SK-N-SH treated with all-trans-retinoic acid at 6 μM for 48 hours (cell line): ENCODE measurements around the gene ZNF490.

Experiments
- ATAC-seq: fragments of 200-7000 bp; cut with Tn5 transposase; 3 replicates; pipeline ENCODE4 v1.9.1; 2020; ENCODE audit warnings: mild to moderate bottlenecking, moderate library complexity
- ARNTL ChIP-seq: fragments of 450-650 bp; formaldehyde crosslinking; IDR thresholded peaks from 2 replicates; pipeline ENCODE4 v1.5.0; 2020; ENCODE audit warnings: low read depth, mild to moderate bottlenecking, moderate library complexity, borderline replicate concordance
- CSDC2 ChIP-seq: fragments of 250-450 bp; sonication (Bioruptor Pico); IDR thresholded peaks from 2 replicates; pipeline ENCODE4 v1.5.0; 2020; ENCODE audit warnings: mild to moderate bottlenecking, moderate library complexity
- ESRRG ChIP-seq: fragments of 250-450 bp; sonication (Bioruptor Pico); IDR thresholded peaks from 2 replicates; pipeline ENCODE4 v1.6.1; 2021; ENCODE audit warnings: mild to moderate bottlenecking
- GLIS3 ChIP-seq: fragments of 250-450 bp; sonication (Bioruptor Pico); IDR thresholded peaks from 2 replicates; pipeline ENCODE4 v1.5.0; 2020; ENCODE audit warnings: mild to moderate bottlenecking, moderate library complexity
- ISL1 ChIP-seq: fragments of 250-450 bp; sonication (Bioruptor Pico); IDR thresholded peaks from 2 replicates; pipeline ENCODE4 v2.1.2; 2022; ENCODE audit warnings: mild to moderate bottlenecking, moderate library complexity
- OSR1 ChIP-seq: fragments of 250-450 bp; sonication (Bioruptor Pico); IDR thresholded peaks from 2 replicates; pipeline ENCODE4 v1.8.0; 2022; ENCODE audit warnings: moderate library complexity, mild to moderate bottlenecking, inconsistent platforms
- PPARA ChIP-seq: fragments of 250-450 bp; sonication (Bioruptor Pico); IDR thresholded peaks from 2 replicates; pipeline ENCODE4 v1.5.0; 2020; ENCODE audit warnings: mild to moderate bottlenecking, borderline replicate concordance
- SNAI2 ChIP-seq: fragments of 250-450 bp; sonication (Bioruptor Pico); IDR thresholded peaks from 2 replicates; pipeline ENCODE4 v1.5.0; 2020; ENCODE audit warnings: mild to moderate bottlenecking, moderate library complexity
- TOX ChIP-seq: fragments of 250-450 bp; sonication (Bioruptor Pico); IDR thresholded peaks from 2 replicates; pipeline ENCODE4 v1.8.0; 2021; ENCODE audit warnings: mild to moderate bottlenecking, moderate library complexity, borderline replicate concordance
- ZC3H10 ChIP-seq: fragments of 250-450 bp; sonication (Bioruptor Pico); IDR thresholded peaks from 2 replicates; pipeline ENCODE4 v1.5.1; 2021; ENCODE audit warnings: mild to moderate bottlenecking, moderate library complexity
- ZFP3 ChIP-seq: fragments of 250-450 bp; sonication (Bioruptor Pico); IDR thresholded peaks from 2 replicates; pipeline ENCODE4 v1.5.0; 2020; ENCODE audit warnings: mild to moderate bottlenecking, moderate library complexity
- ZFP30 ChIP-seq: fragments of 450-650 bp; formaldehyde crosslinking; IDR thresholded peaks from 2 replicates; pipeline ENCODE4 v1.5.0; 2022; ENCODE audit warnings: mild to moderate bottlenecking, moderate library complexity
- ZNF565 ChIP-seq: fragments of 450-650 bp; formaldehyde crosslinking; conservative IDR thresholded peaks from 2 replicates; pipeline ENCODE4 v1.5.0; 2020; ENCODE audit warnings: low read depth, mild to moderate bottlenecking, moderate library complexity
- ZNF70 ChIP-seq: fragments of 450-650 bp; formaldehyde crosslinking; IDR thresholded peaks from 2 replicates; pipeline ENCODE4 v1.5.0; 2020; ENCODE audit warnings: mild to moderate bottlenecking, moderate library complexity
- TF ChIP-seq, protein P1 (sequence below): fragments of 250-450 bp; sonication (Bioruptor Pico); IDR thresholded peaks from 2 replicates; pipeline ENCODE4 v1.8.0; 2020; ENCODE audit warnings: mild to moderate bottlenecking, moderate library complexity, borderline replicate concordance
- TF ChIP-seq, protein P2 (sequence below): fragments of 250-450 bp; sonication (Bioruptor Pico); IDR thresholded peaks from 2 replicates; pipeline ENCODE4 v1.5.1; 2021; ENCODE audit warnings: mild to moderate bottlenecking, moderate library complexity
- TF ChIP-seq, protein P3 (sequence below): fragments of 250-450 bp; sonication (Bioruptor Pico); IDR thresholded peaks from 2 replicates; pipeline ENCODE4 v1.5.1; 2020; ENCODE audit warnings: low read depth, mild to moderate bottlenecking, moderate library complexity
- TF ChIP-seq, protein P4 (sequence below): fragments of 250-450 bp; sonication (Bioruptor Pico); IDR thresholded peaks from 2 replicates; pipeline ENCODE4 v1.8.0; 2021; ENCODE audit warnings: low read depth, mild to moderate bottlenecking, moderate library complexity, borderline replicate concordance
- TF ChIP-seq, protein P5 (sequence below): fragments of 250-450 bp; sonication (Bioruptor Pico); IDR thresholded peaks from 2 replicates; pipeline ENCODE4 v1.5.0; 2020; ENCODE audit warnings: mild to moderate bottlenecking, moderate library complexity

The ZNF490 gene

DNA sequence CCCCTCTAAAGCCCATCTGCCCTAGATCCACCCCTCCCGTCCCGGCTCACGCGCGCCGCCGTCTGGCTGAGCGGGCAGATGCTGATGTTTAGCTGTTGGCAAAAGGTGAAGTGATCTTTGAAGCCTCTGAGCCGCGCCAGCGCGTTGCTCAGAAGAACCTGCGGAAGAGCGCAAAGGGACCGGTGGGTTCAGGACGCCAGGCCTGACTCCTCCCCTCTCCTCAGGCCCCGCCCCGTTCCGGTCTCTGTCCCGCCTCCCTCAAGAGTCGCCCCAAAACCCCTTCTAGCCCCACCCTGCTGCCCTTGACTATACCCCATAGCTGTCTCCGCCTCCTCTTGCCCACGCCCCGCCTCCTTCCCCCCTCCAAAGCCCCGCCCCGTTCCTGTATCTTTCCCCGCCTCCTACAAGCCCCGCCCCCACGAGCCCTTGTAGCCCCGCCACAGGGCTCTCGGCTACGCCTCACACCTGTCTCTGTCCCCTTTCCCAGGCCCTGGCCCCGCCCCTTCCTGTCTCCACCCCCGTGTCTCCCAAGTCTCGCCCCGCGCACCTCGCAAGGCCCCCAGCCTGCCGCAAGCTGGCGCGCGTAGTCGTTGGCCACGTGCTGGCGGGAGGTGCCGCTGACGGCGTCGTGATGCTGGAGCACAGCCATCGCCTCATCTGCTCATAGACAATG is 46.4 kb upstream of the ZNF490 start:
- no peak for TF ChIP-seq ZFP30 (CRISPR knock-in tag)
- no peak for TF ChIP-seq ARNTL (CRISPR knock-in tag)
- TF ChIP-seq, protein P1, sequence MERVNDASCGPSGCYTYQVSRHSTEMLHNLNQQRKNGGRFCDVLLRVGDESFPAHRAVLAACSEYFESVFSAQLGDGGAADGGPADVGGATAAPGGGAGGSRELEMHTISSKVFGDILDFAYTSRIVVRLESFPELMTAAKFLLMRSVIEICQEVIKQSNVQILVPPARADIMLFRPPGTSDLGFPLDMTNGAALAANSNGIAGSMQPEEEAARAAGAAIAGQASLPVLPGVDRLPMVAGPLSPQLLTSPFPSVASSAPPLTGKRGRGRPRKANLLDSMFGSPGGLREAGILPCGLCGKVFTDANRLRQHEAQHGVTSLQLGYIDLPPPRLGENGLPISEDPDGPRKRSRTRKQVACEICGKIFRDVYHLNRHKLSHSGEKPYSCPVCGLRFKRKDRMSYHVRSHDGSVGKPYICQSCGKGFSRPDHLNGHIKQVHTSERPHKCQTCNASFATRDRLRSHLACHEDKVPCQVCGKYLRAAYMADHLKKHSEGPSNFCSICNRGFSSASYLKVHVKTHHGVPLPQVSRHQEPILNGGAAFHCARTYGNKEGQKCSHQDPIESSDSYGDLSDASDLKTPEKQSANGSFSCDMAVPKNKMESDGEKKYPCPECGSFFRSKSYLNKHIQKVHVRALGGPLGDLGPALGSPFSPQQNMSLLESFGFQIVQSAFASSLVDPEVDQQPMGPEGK (CRISPR knock-in tag): no peak
- no peak for TF ChIP-seq SNAI2
- TF ChIP-seq ZC3H10 (CRISPR knock-in tag): no peak
- TF ChIP-seq, protein P2, sequence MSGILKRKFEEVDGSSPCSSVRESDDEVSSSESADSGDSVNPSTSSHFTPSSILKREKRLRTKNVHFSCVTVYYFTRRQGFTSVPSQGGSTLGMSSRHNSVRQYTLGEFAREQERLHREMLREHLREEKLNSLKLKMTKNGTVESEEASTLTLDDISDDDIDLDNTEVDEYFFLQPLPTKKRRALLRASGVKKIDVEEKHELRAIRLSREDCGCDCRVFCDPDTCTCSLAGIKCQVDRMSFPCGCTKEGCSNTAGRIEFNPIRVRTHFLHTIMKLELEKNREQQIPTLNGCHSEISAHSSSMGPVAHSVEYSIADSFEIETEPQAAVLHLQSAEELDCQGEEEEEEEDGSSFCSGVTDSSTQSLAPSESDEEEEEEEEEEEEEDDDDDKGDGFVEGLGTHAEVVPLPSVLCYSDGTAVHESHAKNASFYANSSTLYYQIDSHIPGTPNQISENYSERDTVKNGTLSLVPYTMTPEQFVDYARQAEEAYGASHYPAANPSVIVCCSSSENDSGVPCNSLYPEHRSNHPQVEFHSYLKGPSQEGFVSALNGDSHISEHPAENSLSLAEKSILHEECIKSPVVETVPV (CRISPR knock-in tag): no peak
- no peak for ATAC-seq

DNA sequence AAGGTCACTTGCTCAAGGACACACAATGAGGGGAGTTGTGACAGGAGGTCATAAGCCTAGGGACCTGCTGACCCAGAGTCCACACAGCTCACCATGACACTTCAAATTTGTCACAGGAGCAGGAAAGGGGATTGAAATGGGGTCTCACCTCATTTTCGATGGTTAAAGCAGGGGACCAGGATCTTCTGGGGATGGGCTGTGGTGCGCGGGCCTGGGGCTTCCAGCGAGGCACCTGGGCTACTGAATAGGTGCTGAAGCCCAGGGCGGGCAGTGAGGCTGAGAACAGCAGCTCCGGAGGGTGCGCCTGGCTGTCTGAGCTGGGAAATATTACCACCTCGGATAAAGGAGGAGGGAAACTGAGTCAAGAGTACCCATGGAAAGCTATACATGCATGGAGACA is 44.9 kb upstream of the ZNF490 start:
- ATAC-seq: no peak
- no peak for TF ChIP-seq PPARA (CRISPR knock-in tag)
- no peak for TF ChIP-seq OSR1

DNA sequence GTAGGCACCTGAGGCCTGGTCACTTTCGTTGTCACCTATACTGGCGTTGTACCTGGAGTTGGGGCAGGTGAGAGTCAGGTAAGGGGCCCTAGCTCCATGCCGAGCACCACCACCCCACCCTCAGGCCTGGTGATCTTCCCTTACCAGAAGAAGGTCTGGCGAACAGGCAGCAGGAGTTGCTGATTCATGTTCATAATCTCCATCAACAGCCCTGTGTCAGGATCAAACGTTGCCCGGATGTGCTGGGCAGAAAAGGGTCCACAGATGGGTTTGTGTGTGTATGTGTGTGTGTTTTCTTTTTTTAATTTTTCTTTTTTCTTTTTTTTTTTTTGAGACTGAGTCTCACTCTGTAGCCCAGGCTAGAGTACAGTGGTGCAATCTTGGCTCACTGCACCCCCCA is 41.6 kb upstream of the ZNF490 start:
- no peak for ATAC-seq
- TF ChIP-seq ZNF565 (CRISPR knock-in tag): no peak
- TF ChIP-seq, protein P3, sequence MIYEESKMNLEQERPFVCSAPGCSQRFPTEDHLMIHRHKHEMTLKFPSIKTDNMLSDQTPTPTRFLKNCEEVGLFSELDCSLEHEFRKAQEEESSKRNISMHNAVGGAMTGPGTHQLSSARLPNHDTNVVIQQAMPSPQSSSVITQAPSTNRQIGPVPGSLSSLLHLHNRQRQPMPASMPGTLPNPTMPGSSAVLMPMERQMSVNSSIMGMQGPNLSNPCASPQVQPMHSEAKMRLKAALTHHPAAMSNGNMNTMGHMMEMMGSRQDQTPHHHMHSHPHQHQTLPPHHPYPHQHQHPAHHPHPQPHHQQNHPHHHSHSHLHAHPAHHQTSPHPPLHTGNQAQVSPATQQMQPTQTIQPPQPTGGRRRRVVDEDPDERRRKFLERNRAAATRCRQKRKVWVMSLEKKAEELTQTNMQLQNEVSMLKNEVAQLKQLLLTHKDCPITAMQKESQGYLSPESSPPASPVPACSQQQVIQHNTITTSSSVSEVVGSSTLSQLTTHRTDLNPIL: no peak
- no peak for TF ChIP-seq SNAI2
- TF ChIP-seq GLIS3 (CRISPR knock-in tag): no peak
- no peak for TF ChIP-seq ISL1 (CRISPR knock-in tag)
- TF ChIP-seq OSR1: no peak
- no peak for TF ChIP-seq ESRRG
- no peak for TF ChIP-seq ARNTL (CRISPR knock-in tag)
- no peak for TF ChIP-seq ZC3H10 (CRISPR knock-in tag)
- TF ChIP-seq TOX: no peak
- TF ChIP-seq ZFP3: no peak
- TF ChIP-seq CSDC2 (CRISPR knock-in tag): no peak
- TF ChIP-seq ZNF70 (CRISPR knock-in tag): no peak
- no peak for TF ChIP-seq ZFP30 (CRISPR knock-in tag)
- TF ChIP-seq, protein P4, sequence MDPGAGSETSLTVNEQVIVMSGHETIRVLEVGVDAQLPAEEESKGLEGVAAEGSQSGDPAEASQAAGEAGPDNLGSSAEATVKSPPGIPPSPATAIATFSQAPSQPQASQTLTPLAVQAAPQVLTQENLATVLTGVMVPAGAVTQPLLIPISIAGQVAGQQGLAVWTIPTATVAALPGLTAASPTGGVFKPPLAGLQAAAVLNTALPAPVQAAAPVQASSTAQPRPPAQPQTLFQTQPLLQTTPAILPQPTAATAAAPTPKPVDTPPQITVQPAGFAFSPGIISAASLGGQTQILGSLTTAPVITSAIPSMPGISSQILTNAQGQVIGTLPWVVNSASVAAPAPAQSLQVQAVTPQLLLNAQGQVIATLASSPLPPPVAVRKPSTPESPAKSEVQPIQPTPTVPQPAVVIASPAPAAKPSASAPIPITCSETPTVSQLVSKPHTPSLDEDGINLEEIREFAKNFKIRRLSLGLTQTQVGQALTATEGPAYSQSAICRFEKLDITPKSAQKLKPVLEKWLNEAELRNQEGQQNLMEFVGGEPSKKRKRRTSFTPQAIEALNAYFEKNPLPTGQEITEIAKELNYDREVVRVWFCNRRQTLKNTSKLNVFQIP: no peak

DNA sequence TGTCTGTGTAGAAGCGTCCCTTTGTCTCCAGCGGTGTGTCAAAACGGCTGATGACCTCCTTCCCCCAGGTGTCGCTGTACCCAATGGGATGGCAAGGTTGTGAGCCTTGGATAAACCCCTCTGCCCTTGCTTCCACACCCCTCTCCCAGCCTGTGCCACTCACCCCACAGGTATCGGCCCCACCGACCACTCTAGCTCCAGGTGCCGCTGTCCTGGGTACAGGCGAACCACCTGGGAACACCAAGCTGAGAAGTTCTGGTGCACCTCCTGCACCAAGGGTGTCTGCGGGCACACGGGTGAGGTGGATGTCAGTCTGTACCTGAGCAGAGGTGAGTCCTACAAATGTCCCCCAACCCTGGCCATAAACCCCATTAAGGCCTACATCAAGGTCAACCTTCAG is 39.3 kb upstream of the ZNF490 start:
- TF ChIP-seq OSR1: no peak
- TF ChIP-seq, protein P5, sequence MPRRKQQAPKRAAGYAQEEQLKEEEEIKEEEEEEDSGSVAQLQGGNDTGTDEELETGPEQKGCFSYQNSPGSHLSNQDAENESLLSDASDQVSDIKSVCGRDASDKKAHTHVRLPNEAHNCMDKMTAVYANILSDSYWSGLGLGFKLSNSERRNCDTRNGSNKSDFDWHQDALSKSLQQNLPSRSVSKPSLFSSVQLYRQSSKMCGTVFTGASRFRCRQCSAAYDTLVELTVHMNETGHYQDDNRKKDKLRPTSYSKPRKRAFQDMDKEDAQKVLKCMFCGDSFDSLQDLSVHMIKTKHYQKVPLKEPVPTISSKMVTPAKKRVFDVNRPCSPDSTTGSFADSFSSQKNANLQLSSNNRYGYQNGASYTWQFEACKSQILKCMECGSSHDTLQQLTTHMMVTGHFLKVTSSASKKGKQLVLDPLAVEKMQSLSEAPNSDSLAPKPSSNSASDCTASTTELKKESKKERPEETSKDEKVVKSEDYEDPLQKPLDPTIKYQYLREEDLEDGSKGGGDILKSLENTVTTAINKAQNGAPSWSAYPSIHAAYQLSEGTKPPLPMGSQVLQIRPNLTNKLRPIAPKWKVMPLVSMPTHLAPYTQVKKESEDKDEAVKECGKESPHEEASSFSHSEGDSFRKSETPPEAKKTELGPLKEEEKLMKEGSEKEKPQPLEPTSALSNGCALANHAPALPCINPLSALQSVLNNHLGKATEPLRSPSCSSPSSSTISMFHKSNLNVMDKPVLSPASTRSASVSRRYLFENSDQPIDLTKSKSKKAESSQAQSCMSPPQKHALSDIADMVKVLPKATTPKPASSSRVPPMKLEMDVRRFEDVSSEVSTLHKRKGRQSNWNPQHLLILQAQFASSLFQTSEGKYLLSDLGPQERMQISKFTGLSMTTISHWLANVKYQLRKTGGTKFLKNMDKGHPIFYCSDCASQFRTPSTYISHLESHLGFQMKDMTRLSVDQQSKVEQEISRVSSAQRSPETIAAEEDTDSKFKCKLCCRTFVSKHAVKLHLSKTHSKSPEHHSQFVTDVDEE: no peak
- TF ChIP-seq, all 23 proteins: peak for 0
- ATAC-seq: no peak
